GM18909 (cell line): ENCODE measurements around the gene PPP1R14C.

Experiments used
- ATAC-seq: cut with Tn5 transposase; IDR thresholded peaks from one replicate; pipeline ENCODE4 v1.9.1; 2021; ENCODE audit warnings: mild to moderate bottlenecking; ENCODE audit not compliant: unreplicated experiment, poor library complexity

The PPP1R14C gene

DNA sequence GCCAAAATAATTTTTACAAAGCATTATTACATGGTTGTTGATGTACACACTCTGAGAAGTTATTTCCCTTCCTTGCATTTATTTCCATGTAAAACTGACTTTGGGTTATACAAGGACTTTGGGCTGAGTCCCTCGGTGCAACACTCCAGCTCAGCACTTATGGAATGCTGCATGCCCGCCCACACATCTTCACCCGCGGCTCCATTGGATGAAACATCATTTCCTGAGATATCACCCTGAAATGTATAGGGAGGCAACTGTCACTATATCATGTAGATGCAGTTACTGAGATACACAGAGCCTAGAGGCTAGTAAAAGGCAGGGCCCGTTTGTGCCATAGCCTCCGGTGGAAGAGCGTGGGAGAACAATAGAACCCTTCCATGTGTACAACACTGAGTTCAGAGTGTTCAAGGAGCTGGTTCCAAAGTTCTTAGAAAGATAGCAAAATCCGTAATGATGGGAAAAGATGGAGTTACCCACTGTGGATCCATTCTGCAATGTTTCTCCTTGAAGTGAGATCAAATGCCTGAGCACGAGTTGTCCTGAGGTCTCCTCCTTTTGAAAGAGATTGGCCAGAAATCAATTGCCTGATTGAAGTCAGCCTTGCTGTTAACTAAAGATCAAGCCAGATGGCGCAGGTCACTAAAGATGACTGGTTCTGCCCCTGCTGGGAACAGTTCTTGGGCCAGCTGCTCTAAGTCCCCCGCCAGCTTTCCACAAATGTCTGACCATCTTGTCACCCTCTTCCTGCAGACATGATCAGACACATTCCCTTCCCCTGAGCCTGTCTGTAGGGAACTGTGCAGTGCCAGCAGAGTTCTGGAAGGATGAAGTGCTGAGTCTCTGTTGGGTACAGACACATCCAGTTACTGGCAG is 125.1 kb downstream of the PPP1R14C start:
- ATAC-seq, result no peak

DNA sequence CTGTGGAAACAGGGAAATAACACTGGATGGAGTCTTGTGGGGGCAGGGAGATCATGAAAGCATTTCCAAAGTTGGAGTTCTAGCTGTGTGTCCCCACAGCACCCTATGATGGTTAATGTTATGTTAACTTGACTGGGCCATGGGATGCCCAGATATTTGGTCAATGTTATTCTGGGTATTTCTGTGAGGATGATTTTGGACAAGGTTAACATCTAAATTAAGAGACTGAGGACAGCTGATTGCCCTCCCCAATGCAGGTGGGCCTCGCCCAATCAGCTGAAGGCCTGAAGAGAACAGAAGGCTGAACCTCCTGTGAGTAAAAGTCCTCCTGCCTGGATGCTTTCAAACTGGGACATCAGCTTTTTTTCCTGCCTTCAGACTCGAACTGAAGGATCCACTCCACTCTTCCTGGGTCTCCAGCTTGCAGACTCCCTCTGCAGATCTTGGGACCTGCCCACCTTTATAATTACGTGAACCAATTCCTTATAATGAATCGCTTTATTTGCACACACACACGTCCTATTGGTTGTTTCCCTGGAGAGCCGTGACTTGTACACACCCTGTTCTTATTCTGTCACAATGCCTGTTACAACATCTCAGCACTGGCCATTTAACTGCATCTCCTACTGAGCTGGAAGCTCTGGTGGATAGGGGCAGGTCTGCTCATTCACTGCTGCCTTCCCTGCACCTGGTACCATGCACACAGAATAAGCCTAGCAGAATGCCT is 126.4 kb downstream of the PPP1R14C start:
- no peak for ATAC-seq

DNA sequence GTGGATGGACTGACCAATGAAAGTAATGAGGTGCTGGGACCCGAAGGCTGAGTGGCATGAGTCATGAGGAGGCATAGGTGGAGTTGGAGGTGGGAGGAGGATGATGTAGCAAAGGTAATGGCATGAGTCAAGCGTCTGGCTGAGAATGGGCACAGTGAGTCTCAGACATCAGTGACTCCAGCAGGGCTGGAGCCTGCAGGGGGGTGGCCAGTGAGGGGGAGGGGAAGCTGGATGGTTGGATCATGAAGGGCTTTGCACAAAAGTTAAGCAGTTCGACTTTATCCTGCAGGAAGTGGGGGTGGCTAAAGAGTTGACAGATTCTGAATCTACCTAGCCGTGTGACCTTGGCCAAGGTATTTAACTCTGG is 127.0 kb downstream of the PPP1R14C start:
- no peak for ATAC-seq

DNA sequence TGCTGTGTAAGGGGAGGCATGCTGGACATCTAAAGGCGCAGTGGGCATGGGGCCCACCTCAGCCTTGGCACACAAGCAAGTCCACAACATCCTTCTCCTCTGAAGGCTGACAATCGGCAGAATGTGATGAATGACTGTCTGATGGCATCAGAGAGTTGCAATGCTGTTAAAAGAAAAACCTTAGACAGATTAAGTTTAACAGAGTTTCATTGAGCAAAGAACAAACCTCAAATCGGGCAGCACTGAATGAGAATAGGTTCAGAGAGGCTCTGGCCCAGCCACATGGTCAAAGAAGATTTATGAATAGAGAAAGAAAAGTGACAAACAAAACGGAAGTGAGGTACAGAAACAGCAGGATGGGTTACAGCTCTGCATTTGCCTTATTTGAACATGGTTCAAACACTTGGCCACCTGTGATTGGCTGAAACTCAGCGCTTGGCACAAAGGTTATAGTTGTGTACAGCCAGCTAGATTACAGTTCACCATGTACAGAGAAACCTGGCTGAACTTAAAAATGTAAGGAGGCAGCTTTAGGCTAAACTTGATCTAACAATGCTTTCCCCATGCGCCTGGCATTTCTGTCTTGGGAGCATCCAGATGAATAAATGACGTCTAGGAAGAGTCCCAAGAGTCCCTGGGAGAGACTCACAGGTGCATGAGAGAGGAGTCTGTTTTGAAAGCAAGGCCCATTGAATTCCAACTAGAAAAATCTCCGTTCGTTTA is 127.6 kb downstream of the PPP1R14C start:
- no peak for ATAC-seq

DNA sequence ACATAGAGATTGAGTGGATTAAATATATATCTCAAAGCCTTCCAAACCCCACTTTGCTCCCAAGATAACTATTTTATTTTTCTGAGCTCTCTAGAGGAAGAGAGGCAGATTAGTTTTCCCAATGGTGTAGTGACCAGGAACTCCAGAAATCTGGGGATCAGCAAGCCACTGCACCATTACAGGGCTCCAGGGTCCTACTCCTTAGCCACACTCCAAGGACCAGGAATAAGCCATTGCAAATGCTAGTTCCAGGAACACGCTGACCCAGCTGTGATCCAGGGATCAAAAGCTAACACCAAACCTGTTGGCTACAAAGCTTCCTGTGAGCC is 128.3 kb downstream of the PPP1R14C start:
- no peak for ATAC-seq

DNA sequence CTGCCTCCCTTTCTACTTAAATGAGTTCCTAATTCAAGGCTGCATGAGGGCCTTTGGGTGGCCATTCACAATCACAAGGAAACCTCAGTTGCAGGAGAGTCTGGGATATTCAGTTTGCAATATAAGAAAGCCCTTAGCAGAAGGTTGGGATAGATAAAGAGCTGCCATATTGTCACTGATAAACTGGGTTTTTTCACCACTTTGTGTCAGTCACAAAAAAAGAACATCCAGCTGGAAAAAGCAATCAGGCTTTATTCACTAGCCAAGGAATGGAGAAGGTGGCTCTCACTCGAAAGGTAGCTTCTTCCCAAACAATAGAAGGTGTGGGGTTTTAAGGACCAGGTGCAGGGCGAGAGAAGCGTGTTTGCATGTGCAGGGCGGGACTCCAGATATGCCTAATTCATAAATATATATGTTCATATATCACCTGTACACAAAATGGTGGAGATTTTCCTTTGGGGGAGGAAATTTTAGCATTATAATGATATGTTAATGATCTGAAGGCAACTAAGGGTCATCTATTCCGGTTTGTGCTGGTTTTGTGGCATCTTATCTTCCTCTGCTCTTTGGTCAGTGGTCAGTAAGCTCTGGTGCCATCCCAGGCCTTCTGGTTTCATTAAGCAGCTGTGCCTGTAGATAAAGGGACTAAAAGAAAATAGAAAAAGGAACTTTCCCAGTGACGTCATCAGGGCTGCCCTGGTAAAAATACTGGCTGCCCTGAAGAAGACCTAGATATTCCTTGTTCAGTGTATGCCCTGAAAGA is 128.8 kb downstream of the PPP1R14C start:
- ATAC-seq, result no peak

DNA sequence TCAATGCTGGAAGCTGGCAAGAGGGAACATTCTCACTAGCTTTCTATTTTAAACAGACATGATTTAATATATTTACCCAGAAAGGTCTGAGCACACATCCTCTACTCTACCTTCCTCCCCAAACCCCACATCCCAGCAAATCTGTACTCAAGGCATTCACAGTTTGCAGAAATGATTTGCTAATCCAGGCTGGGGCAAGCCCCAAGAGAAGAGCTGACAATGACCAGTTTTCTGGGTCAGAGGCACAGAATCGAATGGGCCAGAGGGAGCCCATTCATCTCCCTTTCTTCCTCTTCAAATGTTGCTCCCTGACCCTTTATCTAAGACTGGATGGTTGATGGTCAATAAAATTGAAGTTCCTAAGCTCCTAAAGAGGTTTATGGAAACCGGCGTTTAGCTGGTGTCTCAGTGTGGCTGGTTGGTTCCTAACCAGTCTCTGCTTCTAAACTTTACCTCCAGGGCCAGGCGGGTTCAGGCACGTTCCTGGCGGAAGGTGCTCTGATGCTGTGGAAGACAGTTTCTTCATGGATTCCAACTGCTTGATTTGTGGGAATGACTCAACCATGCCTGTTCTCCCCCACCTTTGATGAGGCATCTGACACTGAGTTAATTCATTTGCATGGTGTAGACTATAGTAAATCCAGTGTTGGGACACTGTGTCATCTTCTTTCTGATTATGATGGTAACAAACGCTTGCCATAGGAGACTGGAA is 129.6 kb downstream of the PPP1R14C start:
- ATAC-seq, result no peak

DNA sequence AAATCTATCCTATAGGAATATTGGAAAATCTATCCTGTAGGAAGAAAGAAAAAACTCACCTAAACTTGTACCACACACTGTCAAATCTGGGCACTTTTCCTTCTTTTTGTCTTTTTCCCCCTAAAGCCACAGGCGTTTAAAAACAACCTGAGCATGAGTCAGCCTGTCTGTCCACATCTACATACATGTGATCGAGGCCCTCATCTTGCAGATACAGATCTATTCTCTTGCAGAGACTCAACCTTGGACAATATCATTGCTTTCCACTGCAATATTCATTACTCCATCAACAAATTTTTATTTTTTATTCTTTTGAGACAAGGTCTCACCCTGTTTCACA is 130.1 kb downstream of the PPP1R14C start:
- no peak for ATAC-seq

DNA sequence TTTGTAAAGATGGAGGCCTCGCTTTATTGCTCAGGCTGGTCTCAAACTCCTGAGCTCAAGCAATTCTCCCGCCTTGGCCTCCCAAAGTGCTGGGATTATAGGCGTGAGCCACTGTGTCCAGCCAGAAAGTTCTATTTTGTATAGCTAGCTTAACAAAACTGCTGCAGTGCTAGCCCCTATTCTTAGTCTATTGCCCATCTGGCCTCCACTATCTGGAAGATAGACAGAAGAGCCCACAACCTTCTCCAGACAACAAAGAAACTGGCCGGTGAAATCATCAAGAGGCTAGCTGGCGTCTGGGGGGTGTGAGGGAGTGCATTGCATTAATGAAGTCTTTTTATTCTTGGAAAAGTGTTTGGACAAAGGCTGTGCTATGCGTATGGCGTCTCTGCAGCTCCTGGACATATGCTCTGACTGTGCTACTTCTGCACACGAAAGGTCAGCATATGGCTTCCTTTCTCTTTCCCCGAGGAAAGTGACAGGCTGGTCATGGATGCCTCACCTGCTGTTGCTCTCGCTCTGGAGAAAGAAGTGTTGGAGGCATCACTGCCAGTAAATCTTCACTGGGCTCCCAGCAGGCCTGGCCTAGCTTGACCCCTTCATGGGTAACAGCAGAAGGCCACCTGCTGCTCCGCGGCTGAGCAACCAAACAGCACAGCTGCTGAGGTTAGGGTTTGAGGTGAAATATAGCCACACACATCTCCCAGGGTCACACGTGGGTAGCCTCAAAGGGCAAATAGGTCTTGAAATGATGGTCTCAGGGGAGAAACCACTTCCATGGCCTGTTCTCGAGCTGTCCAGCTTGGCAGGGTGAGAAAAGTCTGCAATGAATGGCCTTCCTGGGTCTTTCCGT is 130.8 kb downstream of the PPP1R14C start:
- peak; percentile 81 for ATAC-seq

DNA sequence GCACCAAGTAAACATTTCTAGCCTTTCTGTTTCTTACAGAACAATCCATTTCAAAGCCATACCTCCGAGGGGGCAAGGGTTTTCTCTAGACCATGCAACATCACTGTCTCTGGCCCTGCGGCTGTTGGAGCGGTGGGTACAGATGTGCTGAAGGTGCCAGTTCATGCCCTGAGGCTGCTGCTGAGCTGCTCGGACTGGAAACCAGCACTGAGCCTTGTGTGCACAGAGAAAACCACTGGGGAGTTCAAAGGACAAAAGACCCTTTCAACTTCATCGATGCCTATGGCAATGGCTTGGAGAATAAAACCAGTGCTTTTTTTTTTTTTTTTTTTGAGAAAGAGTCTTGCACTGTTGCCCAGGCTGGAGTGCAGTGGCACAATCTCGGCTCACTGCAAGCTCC is 132.6 kb downstream of the PPP1R14C start:
- ATAC-seq, result no peak

DNA sequence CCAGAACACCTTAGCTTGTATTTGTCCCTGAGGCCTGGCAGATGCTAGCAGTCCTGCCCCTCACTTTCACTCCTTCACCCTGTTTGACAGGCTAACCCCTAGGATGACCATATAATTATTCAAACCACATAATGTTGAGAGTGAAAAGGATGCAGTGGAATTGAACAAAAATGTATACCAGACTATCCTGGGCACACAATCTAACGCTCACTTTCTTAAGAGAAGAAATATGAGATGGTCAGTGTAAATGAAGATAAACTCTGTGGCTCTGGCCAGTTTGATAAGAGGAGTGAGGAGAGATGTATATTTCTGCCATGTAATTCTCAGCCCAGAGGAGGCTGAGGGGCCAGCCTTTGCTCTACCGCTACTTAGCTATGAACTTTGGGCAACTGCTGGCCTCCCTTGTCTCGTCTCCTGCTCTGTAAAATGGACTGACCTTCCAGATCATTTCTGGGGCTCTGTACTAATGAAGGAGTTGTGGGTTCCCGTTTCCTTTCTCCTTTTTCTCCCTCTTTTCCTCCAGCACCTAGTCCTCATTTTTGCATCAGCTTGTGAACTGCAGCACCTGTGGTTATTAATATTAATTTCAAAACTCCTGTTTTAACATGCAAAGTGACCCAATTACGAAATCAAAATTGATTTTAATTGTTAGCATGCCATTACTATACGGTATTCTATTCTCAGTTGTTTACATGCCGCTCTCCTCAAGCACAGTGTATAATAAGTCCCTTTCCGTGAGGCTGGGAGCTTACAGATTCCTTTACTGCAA is 133.5 kb downstream of the PPP1R14C start:
- ATAC-seq, result no peak

DNA sequence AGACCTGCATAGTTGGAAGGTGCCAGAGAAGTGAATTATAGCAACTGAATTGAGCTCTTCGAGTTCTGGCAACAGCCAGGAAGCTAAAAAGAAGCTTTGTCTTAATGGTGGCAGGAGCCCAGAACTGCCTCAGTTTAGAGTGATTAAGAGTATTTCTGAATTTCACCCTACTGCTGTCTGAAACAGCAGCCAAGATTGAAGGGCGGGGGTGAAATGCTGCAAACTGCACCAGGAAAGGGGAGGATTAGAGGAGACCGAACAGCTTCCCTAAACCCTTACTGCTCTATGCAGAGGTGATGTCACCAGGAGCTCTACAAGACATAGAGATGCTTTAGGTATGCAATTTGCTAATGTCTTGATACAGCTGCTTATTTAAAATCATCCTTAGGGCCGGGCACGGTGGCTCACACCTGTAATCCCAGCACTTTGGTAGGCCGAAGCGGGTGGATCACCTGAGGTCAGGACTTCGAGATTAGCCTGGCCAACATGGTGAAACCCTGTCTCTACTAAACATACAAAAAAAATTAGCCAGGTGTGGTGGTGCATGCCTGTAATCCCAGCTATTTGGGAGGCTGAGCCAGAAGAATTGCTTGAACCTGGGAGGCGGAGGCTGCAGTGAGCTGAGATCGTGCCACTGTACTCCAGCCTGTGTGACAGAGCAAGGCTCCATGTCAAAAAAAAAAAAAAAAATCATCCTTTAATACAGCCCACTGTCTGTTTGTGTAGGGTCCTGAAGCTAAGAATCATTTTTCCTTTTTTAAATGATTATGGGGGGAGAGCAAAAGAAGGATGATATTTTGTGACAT is 134.3 kb downstream of the PPP1R14C start:
- no peak for ATAC-seq

DNA sequence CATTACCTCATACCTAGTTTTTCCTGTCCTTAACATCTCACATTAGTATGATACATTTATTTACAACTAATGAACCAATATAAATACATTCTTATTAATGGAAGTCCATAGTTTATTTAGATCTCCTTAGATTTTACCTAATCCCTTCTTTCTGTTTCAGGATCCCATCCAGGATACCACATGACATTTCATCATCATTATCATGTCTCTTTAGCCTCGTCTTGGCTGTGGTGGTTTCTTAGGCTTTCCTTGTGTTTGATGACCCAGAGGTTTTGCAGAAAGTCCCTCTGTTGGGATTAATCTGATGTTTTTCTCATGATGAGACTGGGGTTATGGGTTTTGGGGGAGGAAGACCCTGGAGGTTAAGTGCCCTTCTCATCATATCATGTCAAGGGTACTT is 136.7 kb downstream of the PPP1R14C start:
- ATAC-seq, result no peak

DNA sequence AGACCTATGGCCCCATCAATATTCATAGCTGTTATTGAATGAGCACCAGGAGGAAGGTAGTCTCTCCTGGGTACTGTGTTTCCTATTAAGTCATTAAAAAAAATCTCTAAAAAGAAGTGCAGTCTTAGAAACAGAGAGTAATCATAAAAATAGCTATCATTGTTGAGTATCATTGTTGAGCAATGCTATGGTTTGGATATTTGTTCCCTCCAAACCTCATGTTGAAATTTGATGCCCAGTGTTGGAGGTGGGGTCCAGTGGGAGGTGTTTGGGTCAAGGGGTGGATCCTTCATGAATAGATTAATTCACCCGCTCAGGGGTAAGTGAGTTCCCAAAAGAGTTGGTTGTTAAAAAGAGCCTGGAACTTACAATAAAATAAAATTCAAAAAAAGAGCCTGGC is 137.9 kb downstream of the PPP1R14C start:
- no peak for ATAC-seq

DNA sequence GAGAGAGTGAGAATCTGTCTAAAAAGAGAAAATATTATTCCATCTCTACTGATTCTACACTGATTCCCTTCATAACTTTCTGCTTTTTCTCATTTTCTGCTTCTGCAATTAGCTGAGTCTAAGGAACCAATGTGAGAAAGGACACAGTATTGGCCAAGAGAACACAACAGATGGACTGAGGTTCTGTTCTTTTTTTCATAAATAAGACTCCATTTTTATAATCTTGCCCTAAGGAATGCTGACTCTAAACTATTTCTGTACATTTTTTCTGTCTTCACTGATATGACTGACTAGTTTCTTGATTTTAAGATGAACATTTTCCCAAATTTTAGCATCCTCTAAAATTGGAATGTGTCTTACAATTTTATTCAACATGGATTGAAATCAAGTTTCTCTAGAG is 138.9 kb downstream of the PPP1R14C start:
- ATAC-seq, result no peak

DNA sequence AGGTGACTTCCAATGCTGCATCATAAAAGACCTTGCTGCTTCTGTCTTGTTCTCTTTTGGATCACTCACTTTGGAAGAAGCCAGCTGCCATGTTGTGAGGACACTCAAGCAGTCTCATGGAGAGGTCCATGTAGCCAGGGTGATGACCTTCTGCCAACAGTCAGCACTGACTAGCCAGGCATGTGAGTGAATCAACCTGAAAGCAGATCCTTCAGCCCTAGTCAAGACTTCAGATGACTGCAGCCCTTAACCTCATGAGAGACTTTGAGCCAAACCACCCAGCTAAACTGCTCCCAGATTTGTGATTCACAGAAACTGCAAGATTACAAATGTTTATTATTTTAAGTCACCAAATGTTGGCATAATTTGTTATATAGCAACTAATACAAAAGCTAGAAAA is 140.0 kb downstream of the PPP1R14C start:
- no peak for ATAC-seq

DNA sequence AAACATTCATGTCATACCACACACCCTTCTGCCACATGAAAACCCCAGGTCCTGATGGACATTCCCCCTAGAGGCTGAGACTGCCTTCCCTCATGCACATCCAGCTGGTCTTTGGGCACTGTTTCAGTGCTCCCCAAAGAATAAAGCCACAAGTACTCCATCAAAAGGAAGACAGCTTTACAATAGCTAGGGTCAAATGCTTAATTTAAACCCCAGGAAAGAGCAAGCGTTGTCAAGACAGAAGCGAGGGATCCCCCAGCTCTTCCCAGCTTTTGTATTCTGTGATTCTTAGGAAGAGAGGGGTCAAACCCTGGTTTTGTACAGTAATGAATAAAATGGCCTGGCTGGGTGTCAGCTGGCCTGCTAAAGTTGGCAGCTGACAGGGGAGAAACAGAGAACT is 143.6 kb downstream of the PPP1R14C start:
- no peak for ATAC-seq

DNA sequence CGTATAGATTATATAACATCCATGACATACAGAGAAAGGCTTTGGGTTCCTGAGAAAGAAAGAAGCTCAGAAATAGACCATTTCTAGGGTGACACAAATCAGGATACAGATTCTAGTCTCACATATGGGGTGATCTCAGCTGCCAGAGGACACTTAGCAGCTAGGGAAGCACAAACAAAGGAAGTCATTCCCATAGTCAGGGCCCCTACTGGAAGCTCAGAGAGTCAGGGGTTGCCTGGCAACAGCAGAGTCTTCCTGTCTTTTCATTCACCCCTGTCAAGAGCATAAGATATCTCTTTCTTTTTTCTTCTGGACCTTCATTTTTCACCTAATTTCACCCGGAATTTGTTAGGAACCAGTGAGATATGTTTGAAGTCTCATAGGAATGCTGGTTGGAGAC is 144.1 kb downstream of the PPP1R14C start:
- ATAC-seq, result no peak
